Measurements from ENCODE around the gene SELENOS.

SELENOS gene

DNA sequence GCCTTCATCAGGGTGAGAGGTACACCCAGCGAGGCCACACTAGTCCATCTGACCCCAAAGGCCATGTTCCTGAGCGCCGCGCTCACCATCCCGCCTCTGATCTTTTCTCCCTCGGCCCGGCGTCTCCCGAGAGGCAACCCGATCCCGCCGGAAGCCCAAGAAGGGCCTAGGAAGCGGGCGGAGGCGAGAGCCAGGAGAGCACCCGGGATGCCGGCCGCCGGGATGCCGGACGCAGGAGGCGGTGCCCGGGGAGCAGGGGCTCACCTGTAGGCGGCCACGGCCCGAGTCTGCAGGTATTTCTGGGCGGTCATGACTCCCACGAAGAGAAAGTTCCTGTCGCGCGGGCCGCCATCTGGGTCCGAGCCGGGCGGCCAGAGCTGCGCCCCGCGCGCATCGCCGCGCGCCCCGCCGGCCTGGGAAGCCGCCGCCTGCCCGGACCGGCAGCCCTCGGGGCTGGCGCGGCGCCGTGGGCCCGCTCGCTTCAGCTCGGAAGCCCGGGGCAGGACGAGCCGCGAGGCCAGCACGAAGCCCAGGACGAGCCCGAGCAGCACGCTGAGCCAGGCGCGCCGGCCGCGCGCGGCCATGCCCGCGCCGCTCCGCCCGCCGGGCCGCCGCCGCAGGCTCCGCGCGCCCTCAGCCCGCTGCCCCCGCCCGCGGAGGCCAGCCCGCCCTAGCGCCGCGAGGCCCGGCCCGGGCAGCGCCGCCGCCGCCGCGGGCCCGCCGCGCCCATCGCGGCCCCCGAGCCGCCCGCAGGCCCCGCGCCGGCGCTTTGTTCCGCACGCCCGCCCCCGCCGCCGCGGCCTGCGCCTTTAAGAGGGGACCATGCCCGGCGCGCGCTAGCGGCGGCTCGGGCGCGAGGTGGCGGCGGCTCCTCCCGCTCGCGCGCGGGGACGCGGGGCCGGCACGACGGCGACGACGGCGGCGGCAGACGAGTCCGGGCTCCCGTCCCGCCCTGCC, 26.1 kb downstream of the SELENOS start:
- peak; percentile 32 for DNase-seq

DNA sequence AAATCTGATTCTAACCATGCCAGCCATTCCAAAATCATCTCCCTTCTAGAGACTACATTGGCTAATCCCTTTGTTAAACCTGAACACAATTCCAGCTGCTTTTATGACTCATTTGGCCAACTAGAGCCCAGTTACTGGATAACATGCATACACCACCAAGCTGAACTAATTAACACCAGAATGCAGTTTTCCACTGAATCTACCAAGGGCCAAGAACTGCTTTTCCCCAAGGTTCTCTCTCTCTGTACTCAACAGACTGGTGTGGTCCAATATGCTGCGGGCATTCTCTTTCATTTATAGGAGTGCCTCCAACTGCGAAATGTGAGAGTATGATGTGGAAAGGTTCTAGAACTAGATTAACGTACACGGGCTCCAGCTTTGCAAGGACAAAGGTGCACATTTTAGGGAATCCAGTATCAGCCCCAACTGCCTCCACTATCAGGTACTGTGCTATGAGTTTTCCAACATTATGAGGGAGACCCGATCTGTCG, 26.9 kb downstream of the SELENOS start:
- DNase-seq, result no peak

DNA sequence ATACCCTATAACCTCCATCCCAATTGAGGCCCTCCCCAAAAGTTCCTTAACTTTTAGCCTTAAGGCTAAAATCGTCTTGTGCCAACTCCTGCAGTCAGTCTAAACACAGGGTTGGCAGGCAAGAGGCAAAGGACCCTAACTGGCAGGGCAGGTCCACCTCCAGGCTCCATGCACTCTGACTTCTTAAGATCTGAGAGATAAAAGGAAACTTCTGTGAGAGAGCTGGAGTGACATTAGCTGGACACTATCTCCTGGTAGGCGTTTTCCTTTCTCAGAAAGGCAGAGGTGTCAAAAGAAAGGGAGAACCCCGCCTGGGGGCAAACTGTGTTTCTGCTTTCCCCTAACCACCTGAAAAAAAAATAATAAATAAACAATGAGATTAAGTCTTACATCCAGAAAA, 29.0 kb downstream of the SELENOS start:
- DNase-seq, result no peak

DNA sequence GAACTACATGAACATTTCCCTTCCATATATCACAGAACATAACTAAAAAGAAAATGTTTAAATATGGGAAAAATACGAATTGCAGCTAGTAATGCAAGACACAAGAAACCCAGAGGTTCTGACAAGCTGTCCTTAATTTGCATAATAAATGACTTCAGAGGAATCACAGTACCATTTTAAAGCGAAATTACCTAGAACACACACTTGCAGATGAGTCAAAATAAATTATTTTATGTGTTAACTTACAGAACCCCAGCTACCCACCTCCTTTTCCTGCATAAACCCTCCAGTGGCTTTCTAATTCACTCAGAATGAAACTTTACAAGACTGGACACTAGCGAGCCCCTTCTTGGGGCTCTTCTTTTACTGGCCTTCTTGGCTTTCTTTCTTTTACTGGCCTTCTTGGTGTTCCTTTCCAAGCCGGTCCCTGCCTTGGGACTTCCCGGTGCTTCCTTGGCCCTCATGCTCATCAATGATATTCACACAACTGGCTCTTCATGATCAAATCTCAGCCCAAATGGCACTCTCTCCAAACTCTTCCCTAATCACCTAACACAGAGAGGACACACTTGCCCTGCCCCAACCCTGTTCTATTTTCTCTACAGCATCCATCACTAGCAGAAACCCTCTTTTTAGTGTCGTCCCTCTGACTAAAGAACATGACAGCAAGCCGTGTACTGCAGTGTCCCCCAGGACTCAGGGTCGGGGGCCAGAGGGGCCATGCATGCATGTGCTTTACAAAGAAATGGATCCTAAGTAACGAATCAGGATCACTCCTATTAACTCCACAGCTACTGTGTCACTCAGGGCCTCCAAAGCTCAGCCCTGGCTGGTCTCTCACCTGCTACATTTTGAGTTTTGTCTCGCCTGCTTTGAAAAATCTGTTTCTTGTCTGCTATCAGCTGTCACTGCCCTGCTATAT, 30.2 kb downstream of the SELENOS start:
- no peak for DNase-seq

DNA sequence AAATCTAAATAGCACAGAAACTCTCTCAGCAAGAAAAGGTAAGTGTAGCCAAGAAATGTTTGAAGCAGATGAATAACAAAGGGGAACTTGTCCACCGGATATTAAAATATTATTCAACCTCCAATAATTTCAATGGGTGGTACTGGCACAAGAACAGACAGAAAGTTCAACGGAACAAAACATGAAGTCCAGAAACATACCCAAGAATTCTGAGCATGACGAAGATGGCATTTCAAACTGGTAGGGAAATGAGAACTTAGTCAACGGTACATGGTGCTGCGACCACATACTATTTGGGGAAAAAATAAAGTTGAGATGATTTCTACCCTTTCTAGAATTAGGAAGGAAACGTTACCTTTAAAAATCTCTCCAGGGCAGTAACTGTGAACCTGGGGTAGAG, 30.9 kb downstream of the SELENOS start:
- no peak for DNase-seq

DNA sequence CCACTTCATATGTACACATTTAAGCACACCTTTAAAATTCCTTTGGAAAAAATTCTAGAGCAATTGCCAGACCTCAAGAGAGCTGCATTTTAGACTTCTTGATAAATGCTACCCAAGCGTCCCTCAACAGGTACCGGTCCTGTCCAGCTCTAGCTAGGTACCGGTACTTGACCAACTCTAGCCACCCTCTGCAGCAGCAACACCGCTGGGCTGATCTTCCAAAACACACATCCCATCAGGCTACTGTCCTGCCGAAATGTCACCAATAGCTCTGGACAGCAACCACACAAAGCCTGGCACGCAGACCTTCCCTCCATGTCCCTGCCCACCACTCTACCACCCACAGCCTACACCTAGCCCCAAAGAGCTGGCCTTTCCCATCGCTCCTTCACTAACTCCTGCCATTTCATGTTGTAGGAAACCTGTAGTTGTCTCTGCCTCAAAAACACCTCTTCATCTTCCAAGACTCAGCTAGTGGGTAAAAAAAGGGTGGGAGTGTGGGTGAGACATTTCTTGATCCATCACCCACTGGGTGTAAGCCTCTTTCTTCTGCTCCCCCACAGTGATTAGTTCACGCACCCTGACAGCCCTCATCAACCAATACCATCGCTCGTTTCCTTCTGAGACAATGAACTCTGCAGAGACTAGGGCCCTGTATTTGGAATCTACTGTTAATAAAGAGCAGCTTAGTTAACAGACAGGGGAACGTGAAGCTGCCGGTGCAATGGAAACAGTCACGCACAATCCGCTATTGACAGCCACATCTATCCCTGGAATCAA, 32.2 kb downstream of the SELENOS start:
- no peak for DNase-seq

DNA sequence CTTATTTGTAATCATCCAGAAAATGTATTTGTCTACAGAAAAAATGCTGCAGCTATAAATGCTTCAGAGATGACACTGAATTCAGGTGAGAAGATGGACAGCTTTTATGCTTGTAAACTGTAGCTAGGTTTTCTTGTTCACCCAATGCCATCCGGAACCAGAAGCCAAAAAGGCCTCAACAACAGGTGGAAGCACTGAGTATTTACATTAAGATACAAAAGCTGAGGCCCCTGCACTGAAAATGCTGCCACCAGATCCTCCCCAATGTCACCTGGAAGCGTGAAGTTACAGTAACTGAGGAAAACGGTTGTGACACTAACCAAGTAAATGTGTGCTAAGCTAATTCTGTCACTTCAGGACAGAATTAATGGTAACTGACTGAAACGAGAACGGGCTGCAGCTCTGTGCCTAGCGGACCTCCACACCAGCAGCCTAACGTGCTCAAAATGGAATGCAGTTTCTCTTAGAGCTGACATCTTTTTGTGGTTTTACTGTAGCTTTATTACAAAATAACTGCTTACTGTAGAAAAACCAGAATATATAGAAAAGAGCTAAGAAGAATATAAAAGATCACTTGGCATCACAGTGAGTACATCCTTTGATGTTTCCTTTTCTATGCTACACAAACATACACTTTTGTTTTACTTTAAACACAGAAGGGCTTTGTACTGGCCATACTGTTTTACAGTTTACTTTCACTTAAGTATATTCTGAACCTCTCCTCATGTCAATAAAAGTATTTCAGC, 33.1 kb downstream of the SELENOS start:
- no peak for DNase-seq

DNA sequence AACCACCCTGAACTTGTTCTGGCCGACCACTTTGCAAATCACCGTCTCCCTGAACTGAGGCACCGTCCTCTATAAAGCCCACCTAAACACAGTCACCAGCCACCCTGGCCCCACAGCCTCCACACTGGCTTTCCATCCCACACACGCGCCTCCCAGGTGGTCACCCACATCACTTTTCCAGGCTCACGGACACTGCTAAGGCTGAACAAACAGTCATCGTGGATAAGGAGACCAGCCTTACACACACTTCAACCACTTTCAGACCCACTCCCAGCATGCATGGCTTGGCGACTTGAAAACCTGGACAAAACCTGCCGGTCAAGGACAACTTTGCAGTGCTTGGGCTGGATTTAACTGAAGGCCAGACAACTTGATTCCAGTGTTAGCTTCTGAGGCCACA, 33.9 kb downstream of the SELENOS start:
- DNase-seq, result no peak

GRCh38 chr15:101242999-101243336, 34.3 kb downstream of the SELENOS start:
- DNase-seq, result no peak

- DNase-seq, result peak; percentile 40
Observed at GRCh38 chr15:101242160-101242998, 34.9 kb downstream of the SELENOS start.

- no peak for DNase-seq
Observed at GRCh38 chr15:101240358-101240757, 36.9 kb downstream of the SELENOS start.

DNA sequence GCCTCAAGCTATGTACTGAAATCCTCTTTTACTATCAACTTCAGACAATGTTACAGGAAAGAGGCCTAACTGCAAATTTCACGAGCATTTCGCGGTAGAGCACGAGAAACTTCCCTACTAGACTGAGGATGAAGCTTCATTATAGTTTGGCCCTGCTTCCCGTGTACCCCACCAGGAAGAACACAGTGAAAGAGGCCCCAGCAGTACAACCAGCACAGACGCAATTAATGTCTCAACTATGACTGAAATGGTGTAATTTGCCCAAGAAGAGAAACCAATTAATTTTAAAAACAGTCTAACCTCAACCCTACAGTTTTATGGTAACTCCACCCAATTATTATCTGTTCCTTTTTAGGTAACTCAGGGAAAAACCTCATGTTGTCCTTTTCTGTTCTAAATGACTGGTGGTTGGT, 37.6 kb downstream of the SELENOS start:
- no peak for DNase-seq

GRCh38 chr15:101237251-101237650, 40.0 kb downstream of the SELENOS start:
- no peak for DNase-seq

GRCh38 chr15:101233651-101234280, 43.5 kb downstream of the SELENOS start:
- no peak for DNase-seq

DNA sequence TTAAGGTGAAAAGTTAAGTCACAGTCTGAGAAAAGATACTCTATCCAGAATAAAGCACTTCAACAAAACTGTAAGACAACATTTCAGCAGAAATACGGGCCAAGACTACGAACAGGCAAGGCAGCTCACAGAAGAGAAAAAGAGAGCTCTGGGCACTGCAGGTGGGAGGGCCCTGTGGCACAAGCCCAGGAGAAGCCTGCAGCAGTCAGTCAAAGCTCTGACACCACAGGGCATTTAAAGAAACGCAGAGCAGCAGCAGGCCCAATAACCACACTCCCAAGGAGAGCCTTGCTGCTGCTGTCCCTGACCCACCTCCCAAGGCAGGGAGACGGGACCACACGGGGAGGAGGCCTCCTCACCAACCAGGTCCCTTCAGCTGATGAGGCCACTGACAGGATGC, 44.6 kb downstream of the SELENOS start:
- DNase-seq, result no peak

DNA sequence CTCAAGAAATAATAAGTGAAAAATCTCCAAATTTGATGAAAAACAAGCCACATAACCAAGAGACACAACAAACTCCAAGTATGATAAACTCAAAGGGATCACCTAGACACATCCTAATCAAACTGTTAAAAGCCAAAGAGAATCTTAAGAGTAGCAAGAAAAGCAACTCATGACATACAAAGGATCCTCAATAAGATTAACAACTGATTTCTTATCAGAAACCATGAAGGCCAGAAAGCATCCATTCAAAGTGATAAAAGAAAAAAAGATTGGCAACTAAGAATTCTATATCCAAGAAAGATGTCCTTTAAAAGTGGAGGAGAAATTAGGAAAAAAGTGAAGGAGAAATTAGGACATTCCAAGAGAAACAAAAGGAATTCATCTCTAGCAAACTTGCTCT, 49.0 kb downstream of the SELENOS start:
- DNase-seq, result no peak

GRCh38 chr15:101225658-101226057, 51.6 kb downstream of the SELENOS start:
- DNase-seq, result no peak

Data from activated CD8-positive, alpha-beta memory T cell treated with anti-CD3 and anti-CD28 coated beads, Interleukin-2, amount 50 U/mL, for 4 hours (primary cell).